Adrenal gland (tissue), 12 donors: ENCODE measurements around the gene SLC4A5. TPM values are rescaled to one million over a fixed set of nuclear protein-coding genes. Genes with fewer than 3 reads are reported as not detected.

Source experiments
- DNase-seq, 7 donors: peaks; one replicate each; pipeline ENCODE4 v3.0.0-alpha.2; 2019 to 2020
- H3K27ac ChIP-seq, 5 donors: fragments of 200-600 bp; sonication (generic) in 4 of 5; 1 replicate in 3 of 5; 2 replicates in 2 of 5; pipeline versions ENCODE4 v1.5.1 to v1.8.0; 2016 to 2020; ENCODE audit warnings: mild to moderate bottlenecking in 1 of 5
- H3K27me3 ChIP-seq: fragments of 200-600 bp; 2 replicates; pipeline ENCODE4 v1.8.0; 2021
- H3K36me3 ChIP-seq, 2 donors: fragments of 200-600 bp; replicated peaks in 1 of 2; 1 replicate in 1 of 2; 2 replicates in 1 of 2; pipeline versions ENCODE4 v1.5.1 to v1.8.0; 2018 to 2022
- H3K4me1 ChIP-seq, 2 donors: fragments of 200-600 bp; replicated peaks in 1 of 2; 1 replicate in 1 of 2; 2 replicates in 1 of 2; pipeline versions ENCODE4 v1.5.1 to v1.8.0; 2018 to 2021
- H3K4me3 ChIP-seq, 4 donors: fragments of 200-600 bp; sonication (generic) in 3 of 4; one replicate each; pipeline ENCODE4 v1.5.1; 2016 to 2018
- H3K9me3 ChIP-seq, 3 donors: fragments of 200-600 bp; sonication (generic) in 1 of 3; replicated peaks in 1 of 3; 1 replicate in 2 of 3; 2 replicates in 1 of 3; pipeline versions ENCODE4 v1.5.1 to v1.8.0; 2016 to 2021
- POLR2A ChIP-seq, 2 donors: fragments of 450-650 bp; IDR thresholded peaks; one replicate each; pipeline ENCODE4 v1.6.1; 2017; ENCODE audit warnings: antibody characterized with exemption in 2 of 2, mild to moderate bottlenecking in 2 of 2, moderate library complexity in 1 of 2
- WGBS, 4 donors: extraction: QIAGEN DNeasy Blood & Tissue Kit in 2 of 4; methylation state at CpG; one replicate each; pipeline versions ENCODE4 v1.1.5 to v1.1.7; 2013 to 2017; 5-methylcytosine and 5-hydroxymethylcytosine counted together
- intact Hi-C, 2 donors: fragments of 100-400 bp; cut with DNase I; formaldehyde crosslinking; loops; one replicate each; pipeline versions ENCODE4 v1.14.1 to v1.15.0; 2022 to 2023
- polyA plus RNA-seq, 3 donors: library from polyadenylated mRNA; stranded (reverse); fragments of 200-250 nt in 2 of 3; fragments of 350-450 nt in 1 of 3; fragmentation: Illumina TruSeq in 1 of 3; extraction: RNeasy Lipid Tissue Mini Kit (QIAGEN cat#74804) in 1 of 3; gene quantifications; one replicate each; pipeline ENCODE4 v1.2.3, GENCODE V29; 2013 to 2014
- total RNA-seq, 9 donors: library from RNA; depleted of rRNA in 4 of 9; stranded (reverse); fragments of >200 nt in 4 of 9; fragments of 120-200 nt in 1 of 9; fragmentation: NEBNext Ultra II Directional in 1 of 9; extraction: Animal tissue kit (Norgen Biotek cat#: 25700) in 1 of 9; gene quantifications; one replicate each; pipeline versions ENCODE4 v1.1.0 to v1.2.4, GENCODE V29; 2013 to 2023
- TF ChIP-seq, protein P1 (sequence below), 6 experiments: fragments of 450-650 bp in 4 of 6; fragments of 200-600 bp in 2 of 6; sonication (generic) in 1 of 6; IDR thresholded peaks; 1 replicate in 5 of 6; 2 replicates in 1 of 6; pipeline versions ENCODE4 v1.5.1 to v1.8.0; 2016 to 2021; ENCODE audit warnings: antibody characterized with exemption in 6 of 6, mild to moderate bottlenecking in 2 of 6, moderate library complexity in 1 of 6
- donor health status: healthy with polysubstance abuse.
- donor health status: Bipolar disorder and iron deficiency.
- donor health status: DM: yes; HTN: yes; CAD: no.
- donor health status: DM: no; HTN: no; CAD: no.
- donor health status: DM: no; HTN: no; CAD: no.
- donor health status: DM: yes; HTN: yes; CAD: no.

The SLC4A5 gene
- total and polyA plus RNA-seq, 12 donors = 0.14 to 2.7 (median 0.74) TPM; not detected in 1

DNA sequence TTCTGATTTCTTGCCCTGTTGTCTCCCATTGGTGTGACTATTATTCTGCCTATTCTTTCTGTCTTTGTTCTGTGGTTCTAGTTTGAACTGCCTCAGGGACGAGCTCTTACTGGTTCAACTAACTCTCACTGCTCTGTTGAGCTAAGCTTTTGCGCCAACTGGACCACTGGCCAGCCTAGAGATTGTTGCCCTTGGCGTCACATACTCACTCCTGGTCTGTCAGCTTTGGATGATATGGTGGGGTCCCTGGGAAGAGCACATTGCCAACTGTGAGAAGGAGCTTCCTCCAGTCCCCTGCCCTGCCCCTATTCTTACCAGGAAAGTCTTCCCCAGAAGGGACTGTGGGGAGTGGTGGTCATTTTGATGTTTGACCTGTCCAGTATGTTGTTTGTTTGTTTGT is 138.8 kb downstream of the SLC4A5 start:
- no peaks in the 10 kb centered on the region for H3K27me3 ChIP-seq
- H3K36me3 ChIP-seq = peaks cover 0 to under 1% of the 10 kb centered on the region in 2 donors
- WGBS, 4 donors = 95 to 97% (median 96%) methylated on average over 3 of the region's 3 CpGs
- no peak overlapping the region for H3K27ac ChIP-seq
- TF ChIP-seq, protein P1, sequence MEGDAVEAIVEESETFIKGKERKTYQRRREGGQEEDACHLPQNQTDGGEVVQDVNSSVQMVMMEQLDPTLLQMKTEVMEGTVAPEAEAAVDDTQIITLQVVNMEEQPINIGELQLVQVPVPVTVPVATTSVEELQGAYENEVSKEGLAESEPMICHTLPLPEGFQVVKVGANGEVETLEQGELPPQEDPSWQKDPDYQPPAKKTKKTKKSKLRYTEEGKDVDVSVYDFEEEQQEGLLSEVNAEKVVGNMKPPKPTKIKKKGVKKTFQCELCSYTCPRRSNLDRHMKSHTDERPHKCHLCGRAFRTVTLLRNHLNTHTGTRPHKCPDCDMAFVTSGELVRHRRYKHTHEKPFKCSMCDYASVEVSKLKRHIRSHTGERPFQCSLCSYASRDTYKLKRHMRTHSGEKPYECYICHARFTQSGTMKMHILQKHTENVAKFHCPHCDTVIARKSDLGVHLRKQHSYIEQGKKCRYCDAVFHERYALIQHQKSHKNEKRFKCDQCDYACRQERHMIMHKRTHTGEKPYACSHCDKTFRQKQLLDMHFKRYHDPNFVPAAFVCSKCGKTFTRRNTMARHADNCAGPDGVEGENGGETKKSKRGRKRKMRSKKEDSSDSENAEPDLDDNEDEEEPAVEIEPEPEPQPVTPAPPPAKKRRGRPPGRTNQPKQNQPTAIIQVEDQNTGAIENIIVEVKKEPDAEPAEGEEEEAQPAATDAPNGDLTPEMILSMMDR (IDR thresholded peaks at IDR 0.05) = no peak
- no peak for TF ChIP-seq POLR2A (IDR thresholded peaks at IDR 0.05)
- intact Hi-C loops = no loop called here
- no peak overlapping the region for H3K4me3 ChIP-seq
- no peak for DNase-seq
- H3K9me3 ChIP-seq = no peaks in the 10 kb centered on the region
- peaks cover 5 to 27% of the 10 kb centered on the region in 2 donors for H3K4me1 ChIP-seq

- intact Hi-C loops = no loop called here
- WGBS, 4 donors = 35 to 73% (median 52%) methylated on average over 1 of the region's 1 CpG
Measured at GRCh38 chr2:74201596-74201995, 141.6 kb downstream of the SLC4A5 start.

GRCh38 chr2:74201196-74201595 is 142.0 kb downstream of the SLC4A5 start:
- TF ChIP-seq, protein P1 (IDR thresholded peaks at IDR 0.05) = no peak
- no peak for TF ChIP-seq POLR2A (IDR thresholded peaks at IDR 0.05)
- H3K27me3 ChIP-seq = no peaks in the 10 kb centered on the region
- H3K9me3 ChIP-seq = no peaks in the 10 kb centered on the region
- H3K27ac ChIP-seq = peak overlapping the region in 1 of 5 donors; percentile 32
- no peak overlapping the region for H3K4me3 ChIP-seq
- H3K4me1 ChIP-seq = peaks cover 14 to 44% of the 10 kb centered on the region in 2 donors
- intact Hi-C loops = no loop called here
- 65 to 75% (median 72%) methylated on average over 3 of the region's 3 CpGs for WGBS, 4 donors
- no peak for DNase-seq
- no peaks in the 10 kb centered on the region for H3K36me3 ChIP-seq

More at GRCh38 chr2:74201596-74201995, 141.6 kb downstream of the SLC4A5 start:
- peak overlapping the region in 1 of 5 donors; percentile 32 for H3K27ac ChIP-seq
- no peaks in the 10 kb centered on the region for H3K9me3 ChIP-seq
- H3K36me3 ChIP-seq = no peaks in the 10 kb centered on the region
- TF ChIP-seq POLR2A (IDR thresholded peaks at IDR 0.05) = no peak
- TF ChIP-seq, protein P1 (IDR thresholded peaks at IDR 0.05) = no peak
- no peaks in the 10 kb centered on the region for H3K27me3 ChIP-seq
- no peak overlapping the region for H3K4me3 ChIP-seq
- peak in 1 of 7 donors; percentile 25 for DNase-seq
- peaks cover 14 to 48% of the 10 kb centered on the region in 2 donors for H3K4me1 ChIP-seq

GRCh38 chr2:74199871-74200305 is 143.3 kb downstream of the SLC4A5 start:
- Histone ChIP-seq H3K4me3 (peak overlapping the region in 1 of 4 donors; percentile 65), H3K27ac (no peak overlapping the region), H3K36me3 (no peaks in the 10 kb centered on the region), H3K9me3 (no peaks in the 10 kb centered on the region), H3K27me3 (no peaks in the 10 kb centered on the region), H3K4me1 (peaks cover 14 to 35% of the 10 kb centered on the region in 2 donors)
- TF ChIP-seq, protein P1 (IDR thresholded peaks at IDR 0.05) = no peak
- no peak for TF ChIP-seq POLR2A (IDR thresholded peaks at IDR 0.05)
- DNase-seq = peak in 1 of 7 donors; percentile 39
- WGBS, 4 donors = 56 to 71% (median 65%) methylated on average over 8 of the region's 8 CpGs
- intact Hi-C loops = no loop called here
